COR-L47 (cell line): ENCODE measurements around the gene POLR3E.

ENCODE experiments used
- DNase-seq: peaks from one replicate; lab custom pipeline; 2025; lab: John Stamatoyannopoulos, UW

POLR3E gene

GRCh38 chr16:22317001-22317530 is 19.9 kb downstream of the POLR3E start:
- DNase-seq = no peak

- DNase-seq = no peak
These were observed 20.4 kb downstream of the POLR3E start for GRCh38 chr16:22317625-22318024.

GRCh38 chr16:22318690-22319358 is 21.6 kb downstream of the POLR3E start:
- DNase-seq = no peak

GRCh38 chr16:22320572-22321339 is 23.5 kb downstream of the POLR3E start:
- no peak for DNase-seq

- DNase-seq = peak; percentile 50
These were observed 24.3 kb downstream of the POLR3E start for GRCh38 chr16:22321340-22322001.

- DNase-seq = no peak
These were observed 24.8 kb downstream of the POLR3E start for GRCh38 chr16:22322021-22322471.

- no peak for DNase-seq
These were observed 25.5 kb downstream of the POLR3E start for GRCh38 chr16:22322741-22323140.

- DNase-seq = no peak
These were observed 26.2 kb downstream of the POLR3E start for GRCh38 chr16:22323173-22323958.

- no peak for DNase-seq
These were observed 27.0 kb downstream of the POLR3E start for GRCh38 chr16:22323959-22324786.

GRCh38 chr16:22324787-22325597 is 27.8 kb downstream of the POLR3E start:
- no peak for DNase-seq

- no peak for DNase-seq
These were observed 28.6 kb downstream of the POLR3E start for GRCh38 chr16:22325598-22326368.

GRCh38 chr16:22326369-22326652 is 29.1 kb downstream of the POLR3E start:
- no peak for DNase-seq

GRCh38 chr16:22326771-22327445 is 29.7 kb downstream of the POLR3E start:
- no peak for DNase-seq

GRCh38 chr16:22327446-22327775 is 30.2 kb downstream of the POLR3E start:
- DNase-seq = no peak

GRCh38 chr16:22328081-22328725 is 31.0 kb downstream of the POLR3E start:
- DNase-seq = no peak

- DNase-seq = no peak
These were observed 32.0 kb downstream of the POLR3E start for GRCh38 chr16:22329199-22329695.

- DNase-seq = no peak
These were observed 33.1 kb downstream of the POLR3E start for GRCh38 chr16:22330326-22330725.

- no peak for DNase-seq
These were observed 36.3 kb downstream of the POLR3E start for GRCh38 chr16:22333457-22333994.
